Neural cell (in vitro differentiated cells): Measurements from ENCODE around the gene TENT5A. TPM values are rescaled to one million over a fixed set of nuclear protein-coding genes. Genes with fewer than 3 reads are reported as not detected.

Source experiments
- H2AFZ ChIP-seq: fragments of 200-600, 300-800 bp; sonication (generic), shearing (Covaris generic); 2 replicates; pipeline ENCODE4 v1.6.0; 2014; ENCODE audit warnings: low read depth, mild to moderate bottlenecking, antibody characterized with exemption, low read length, moderate library complexity
- H3F3A ChIP-seq: fragments of 200-600 bp; shearing (Covaris generic); 2 replicates; pipeline ENCODE4 v1.6.1; 2016; ENCODE audit warnings: mild to moderate bottlenecking, moderate library complexity, mixed read lengths, antibody characterized with exemption, low read length; ENCODE audit not compliant: insufficient read depth, poor library complexity, severe bottlenecking
- H3K27ac ChIP-seq: fragments of 200-600, 300-800 bp; sonication (generic), shearing (Covaris generic); 2 replicates; pipeline ENCODE4 v1.5.1; 2014; ENCODE audit warnings: mild to moderate bottlenecking, low read length, moderate library complexity
- H3K27me3 ChIP-seq: fragments of 300-800, 200-600 bp; sonication (generic), shearing (Covaris generic); 2 replicates; pipeline ENCODE4 v1.6.0; 2014; ENCODE audit warnings: mild to moderate bottlenecking, low read depth, low read length, moderate library complexity; ENCODE audit not compliant: insufficient read depth
- H3K36me3 ChIP-seq: fragments of 300-800, 200-600 bp; sonication (generic), shearing (Covaris generic); 2 replicates; pipeline ENCODE4 v1.5.1; 2014; ENCODE audit warnings: mild to moderate bottlenecking, antibody characterized with exemption, low read length, moderate library complexity; ENCODE audit not compliant: insufficient read depth
- H3K4me2 ChIP-seq: fragments of 300-800, 200-600 bp; sonication (generic), shearing (Covaris generic); 2 replicates; pipeline ENCODE4 v1.6.0; 2014; ENCODE audit warnings: mild to moderate bottlenecking, low read length
- H3K4me3 ChIP-seq: fragments of 300-800, 200-600 bp; sonication (generic), shearing (Covaris generic); 2 replicates; pipeline ENCODE4 v1.5.1; 2014; ENCODE audit warnings: mild to moderate bottlenecking, low read length, moderate library complexity
- H3K79me2 ChIP-seq: fragments of 200-600 bp; shearing (Covaris generic); replicated peaks from 2 replicates; pipeline ENCODE4 v1.6.0; 2014; ENCODE audit warnings: mild to moderate bottlenecking, low read length, moderate library complexity; ENCODE audit not compliant: insufficient read depth
- H3K9ac ChIP-seq: fragments of 300-800, 200-600 bp; sonication (generic), shearing (Covaris generic); 2 replicates; pipeline ENCODE4 v1.6.1; 2016; ENCODE audit warnings: mild to moderate bottlenecking, low read length, mixed read lengths
- H3K9me2 ChIP-seq: fragments of 200-600 bp; shearing (Covaris generic); 2 replicates; pipeline ENCODE4 v1.6.1; 2016; ENCODE audit warnings: mild to moderate bottlenecking, low read length, mixed read lengths; ENCODE audit not compliant: insufficient read depth
- H3K9me3 ChIP-seq: fragments of 200-600, 300-800 bp; sonication (generic), shearing (Covaris generic); 2 replicates; pipeline ENCODE4 v1.6.1; 2016; ENCODE audit warnings: mild to moderate bottlenecking, mixed run types, low read length, moderate library complexity, mixed read lengths
- H4K20me1 ChIP-seq: fragments of 200-600 bp; shearing (Covaris generic); 2 replicates; pipeline ENCODE4 v1.6.1; 2016; ENCODE audit warnings: mild to moderate bottlenecking, mixed run types; ENCODE audit not compliant: insufficient read depth
- EP300 ChIP-seq: fragments of 450-650 bp; conservative IDR thresholded peaks from 2 replicates; pipeline ENCODE4 v1.6.1; 2014; ENCODE audit warnings: antibody characterized with exemption, mild to moderate bottlenecking, moderate library complexity; ENCODE audit not compliant: poor library complexity, severe bottlenecking
- EZH2 ChIP-seq: fragments of 200-600, 300-800 bp; shearing (Covaris generic), sonication (generic); IDR thresholded peaks from 2 replicates; pipeline ENCODE4 v1.6.1; 2014; ENCODE audit warnings: antibody characterized with exemption, low read length, borderline replicate concordance, mild to moderate bottlenecking; ENCODE audit not compliant: insufficient read depth, poor library complexity, severe bottlenecking
- MXI1 ChIP-seq: fragments of 450-650 bp; conservative IDR thresholded peaks from 2 replicates; pipeline ENCODE4 v1.6.1; 2014; ENCODE audit warnings: antibody characterized with exemption, mild to moderate bottlenecking; ENCODE audit not compliant: poor library complexity, severe bottlenecking
- POLR2AphosphoS5 ChIP-seq: IDR thresholded peaks from 2 replicates; pipeline ENCODE4 v1.6.1; 2012
- RAD21 ChIP-seq: fragments of 450-650 bp; conservative IDR thresholded peaks from 2 replicates; pipeline ENCODE4 v1.6.1; 2014; ENCODE audit warnings: antibody characterized with exemption, mild to moderate bottlenecking, moderate library complexity
- SMC3 ChIP-seq: fragments of 450-650 bp; conservative IDR thresholded peaks from 2 replicates; pipeline ENCODE4 v1.6.1; 2014; ENCODE audit warnings: antibody characterized with exemption, mild to moderate bottlenecking, moderate library complexity; ENCODE audit not compliant: poor library complexity
- TAF1 ChIP-seq: IDR thresholded peaks from 2 replicates; pipeline ENCODE4 v1.6.1; 2012; ENCODE audit warnings: low read depth
- polyA plus RNA-seq: library from polyadenylated mRNA; depleted of rRNA; stranded (reverse); fragments of >200 nt; gene quantifications from 2 replicates; pipeline ENCODE4 v1.2.3, GENCODE V29; 2014
- TF ChIP-seq, protein P1 (sequence below): fragments of 450-650 bp; IDR thresholded peaks from 2 replicates; pipeline ENCODE4 v1.5.1; 2014; ENCODE audit warnings: antibody characterized with exemption, mild to moderate bottlenecking, moderate library complexity; ENCODE audit not compliant: poor library complexity, severe bottlenecking
- TF ChIP-seq, protein P2 (sequence below): IDR thresholded peaks from 2 replicates; pipeline ENCODE4 v1.6.1; 2012; ENCODE audit warnings: borderline replicate concordance

The TENT5A gene
- polyA plus RNA-seq, 1 donor from 2014 or later, result 0.47 TPM

DNA sequence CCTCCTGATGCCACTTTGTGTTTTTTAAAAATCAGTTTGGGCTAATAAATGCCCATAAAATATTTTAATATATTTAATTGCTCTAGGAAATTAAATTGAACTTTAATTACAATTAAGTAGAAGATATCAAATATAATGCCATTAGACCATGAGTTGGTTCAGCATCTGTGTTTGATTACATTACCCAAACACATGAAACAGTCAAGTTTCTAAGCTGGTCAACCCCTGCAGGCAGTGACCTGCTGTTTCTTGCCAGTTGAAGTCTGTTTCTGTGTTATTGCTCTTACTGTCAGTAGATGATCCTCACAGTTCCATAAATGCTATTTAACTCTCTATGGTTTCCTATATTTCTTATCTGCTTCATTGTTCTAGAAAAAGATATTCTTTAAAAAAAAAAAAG lies 9.7 kb upstream of the TENT5A start:
- Histone ChIP-seq H3K9me2 (no peaks in the 10 kb centered on the region), H3K4me2 (no peak overlapping the region), H3K9ac (no peak overlapping the region), H3K27me3 (no peaks in the 10 kb centered on the region), H3K9me3 (no peaks in the 10 kb centered on the region), H3K27ac (no peak overlapping the region), H3K4me3 (no peak overlapping the region), H4K20me1 (no peaks in the 10 kb centered on the region), H3K36me3 (no peaks in the 10 kb centered on the region), H3F3A (no peaks in the 10 kb centered on the region), H2AFZ (no peak overlapping the region), H3K79me2 (no peaks in the 10 kb centered on the region)
- TF ChIP-seq EP300 (no peak), EZH2 (no peak), POLR2AphosphoS5 (no peak), SMC3 (no peak), TAF1 (no peak), MXI1 (no peak), RAD21 (no peak)
- TF ChIP-seq, protein P1, sequence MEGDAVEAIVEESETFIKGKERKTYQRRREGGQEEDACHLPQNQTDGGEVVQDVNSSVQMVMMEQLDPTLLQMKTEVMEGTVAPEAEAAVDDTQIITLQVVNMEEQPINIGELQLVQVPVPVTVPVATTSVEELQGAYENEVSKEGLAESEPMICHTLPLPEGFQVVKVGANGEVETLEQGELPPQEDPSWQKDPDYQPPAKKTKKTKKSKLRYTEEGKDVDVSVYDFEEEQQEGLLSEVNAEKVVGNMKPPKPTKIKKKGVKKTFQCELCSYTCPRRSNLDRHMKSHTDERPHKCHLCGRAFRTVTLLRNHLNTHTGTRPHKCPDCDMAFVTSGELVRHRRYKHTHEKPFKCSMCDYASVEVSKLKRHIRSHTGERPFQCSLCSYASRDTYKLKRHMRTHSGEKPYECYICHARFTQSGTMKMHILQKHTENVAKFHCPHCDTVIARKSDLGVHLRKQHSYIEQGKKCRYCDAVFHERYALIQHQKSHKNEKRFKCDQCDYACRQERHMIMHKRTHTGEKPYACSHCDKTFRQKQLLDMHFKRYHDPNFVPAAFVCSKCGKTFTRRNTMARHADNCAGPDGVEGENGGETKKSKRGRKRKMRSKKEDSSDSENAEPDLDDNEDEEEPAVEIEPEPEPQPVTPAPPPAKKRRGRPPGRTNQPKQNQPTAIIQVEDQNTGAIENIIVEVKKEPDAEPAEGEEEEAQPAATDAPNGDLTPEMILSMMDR, result no peak
- TF ChIP-seq, protein P2, sequence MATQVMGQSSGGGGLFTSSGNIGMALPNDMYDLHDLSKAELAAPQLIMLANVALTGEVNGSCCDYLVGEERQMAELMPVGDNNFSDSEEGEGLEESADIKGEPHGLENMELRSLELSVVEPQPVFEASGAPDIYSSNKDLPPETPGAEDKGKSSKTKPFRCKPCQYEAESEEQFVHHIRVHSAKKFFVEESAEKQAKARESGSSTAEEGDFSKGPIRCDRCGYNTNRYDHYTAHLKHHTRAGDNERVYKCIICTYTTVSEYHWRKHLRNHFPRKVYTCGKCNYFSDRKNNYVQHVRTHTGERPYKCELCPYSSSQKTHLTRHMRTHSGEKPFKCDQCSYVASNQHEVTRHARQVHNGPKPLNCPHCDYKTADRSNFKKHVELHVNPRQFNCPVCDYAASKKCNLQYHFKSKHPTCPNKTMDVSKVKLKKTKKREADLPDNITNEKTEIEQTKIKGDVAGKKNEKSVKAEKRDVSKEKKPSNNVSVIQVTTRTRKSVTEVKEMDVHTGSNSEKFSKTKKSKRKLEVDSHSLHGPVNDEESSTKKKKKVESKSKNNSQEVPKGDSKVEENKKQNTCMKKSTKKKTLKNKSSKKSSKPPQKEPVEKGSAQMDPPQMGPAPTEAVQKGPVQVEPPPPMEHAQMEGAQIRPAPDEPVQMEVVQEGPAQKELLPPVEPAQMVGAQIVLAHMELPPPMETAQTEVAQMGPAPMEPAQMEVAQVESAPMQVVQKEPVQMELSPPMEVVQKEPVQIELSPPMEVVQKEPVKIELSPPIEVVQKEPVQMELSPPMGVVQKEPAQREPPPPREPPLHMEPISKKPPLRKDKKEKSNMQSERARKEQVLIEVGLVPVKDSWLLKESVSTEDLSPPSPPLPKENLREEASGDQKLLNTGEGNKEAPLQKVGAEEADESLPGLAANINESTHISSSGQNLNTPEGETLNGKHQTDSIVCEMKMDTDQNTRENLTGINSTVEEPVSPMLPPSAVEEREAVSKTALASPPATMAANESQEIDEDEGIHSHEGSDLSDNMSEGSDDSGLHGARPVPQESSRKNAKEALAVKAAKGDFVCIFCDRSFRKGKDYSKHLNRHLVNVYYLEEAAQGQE, result no peak

DNA sequence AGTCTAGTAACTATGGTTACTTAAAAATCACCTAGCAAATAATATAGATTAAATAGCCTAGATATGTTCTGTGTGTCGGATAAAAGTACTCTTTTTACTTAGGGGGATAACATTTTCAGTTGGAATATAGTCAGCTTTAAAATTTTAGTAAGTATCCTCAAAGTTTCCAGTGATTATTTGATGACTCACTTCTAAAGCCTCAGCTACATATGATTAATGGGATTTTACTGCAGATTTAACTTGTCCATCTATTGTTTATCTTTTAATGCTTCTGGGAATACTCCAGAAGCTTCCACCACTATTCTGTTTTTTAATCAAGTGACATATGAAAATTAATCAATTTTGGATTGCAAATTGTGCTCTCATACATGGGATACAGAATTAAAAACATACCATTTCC lies 8.7 kb upstream of the TENT5A start:
- no peak overlapping the region for H3K27ac ChIP-seq
- H3K9me2 ChIP-seq, result no peaks in the 10 kb centered on the region
- H3K4me3 ChIP-seq, result no peak overlapping the region
- no peak overlapping the region for H3K4me2 ChIP-seq
- no peaks in the 10 kb centered on the region for H3K9me3 ChIP-seq
- no peaks in the 10 kb centered on the region for H3F3A ChIP-seq
- no peaks in the 10 kb centered on the region for H3K79me2 ChIP-seq
- no peaks in the 10 kb centered on the region for H3K36me3 ChIP-seq
- H3K9ac ChIP-seq, result no peak overlapping the region
- no peaks in the 10 kb centered on the region for H3K27me3 ChIP-seq
- TF ChIP-seq POLR2AphosphoS5 (no peak), EZH2 (no peak), EP300 (no peak), MXI1 (no peak), TAF1 (no peak), SMC3 (no peak), RAD21 (no peak)
- TF ChIP-seq, protein P1, result no peak
- TF ChIP-seq, protein P2, result no peak
- no peak overlapping the region for H2AFZ ChIP-seq
- no peaks in the 10 kb centered on the region for H4K20me1 ChIP-seq
